NCI-H82 (cell line): ENCODE data around the gene MYO15B.
"Not testable (repeated sequence)": the region's sequence is repeated elsewhere in the genome, so short reads cannot be mapped to it uniquely, and the experiment has no call there.

Experiments used
- DNase-seq: peaks from one replicate; lab custom pipeline; 2025; lab: John Stamatoyannopoulos, UW

MYO15B gene

DNA sequence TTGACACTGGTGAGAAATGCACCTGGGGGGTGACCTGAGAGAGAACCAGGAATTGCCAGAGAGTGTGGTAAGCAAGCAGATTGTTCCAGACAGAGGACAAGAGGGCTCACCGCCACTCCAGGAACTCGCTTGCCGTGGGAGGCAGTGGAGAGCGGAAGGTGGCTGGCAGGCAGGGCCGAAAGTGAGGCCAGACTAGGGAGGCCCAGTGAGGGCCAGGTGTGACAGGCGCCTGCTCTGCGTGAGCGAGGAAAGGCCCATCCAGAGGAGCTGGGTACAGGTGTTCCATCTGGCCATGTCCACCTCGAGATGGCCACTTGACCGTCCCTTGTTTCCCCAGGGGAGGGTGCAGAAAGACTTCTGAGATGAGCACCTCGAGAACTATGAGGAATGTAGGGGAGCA is 11.9 kb upstream of the MYO15B start:
- DNase-seq = no peak

DNA sequence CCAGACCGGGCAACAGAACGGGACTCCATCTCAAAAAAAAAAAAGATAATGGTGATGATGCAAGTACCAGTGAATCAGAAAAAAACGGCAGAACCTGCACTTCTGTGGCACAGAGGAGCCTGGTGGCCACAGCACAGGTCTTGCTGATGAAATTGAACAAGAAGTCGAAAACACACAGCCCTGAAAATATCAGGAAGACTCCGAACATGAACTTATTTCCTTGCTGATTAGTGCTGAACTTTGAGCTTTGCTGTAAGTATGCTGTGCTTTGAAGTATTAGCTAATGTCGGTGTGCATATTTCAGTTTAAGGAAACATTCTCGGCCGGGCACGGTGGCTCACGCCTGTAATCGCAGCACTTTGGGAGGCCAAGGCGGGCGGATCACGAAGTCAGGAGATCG is 10.9 kb upstream of the MYO15B start:
- no peak for DNase-seq

DNA sequence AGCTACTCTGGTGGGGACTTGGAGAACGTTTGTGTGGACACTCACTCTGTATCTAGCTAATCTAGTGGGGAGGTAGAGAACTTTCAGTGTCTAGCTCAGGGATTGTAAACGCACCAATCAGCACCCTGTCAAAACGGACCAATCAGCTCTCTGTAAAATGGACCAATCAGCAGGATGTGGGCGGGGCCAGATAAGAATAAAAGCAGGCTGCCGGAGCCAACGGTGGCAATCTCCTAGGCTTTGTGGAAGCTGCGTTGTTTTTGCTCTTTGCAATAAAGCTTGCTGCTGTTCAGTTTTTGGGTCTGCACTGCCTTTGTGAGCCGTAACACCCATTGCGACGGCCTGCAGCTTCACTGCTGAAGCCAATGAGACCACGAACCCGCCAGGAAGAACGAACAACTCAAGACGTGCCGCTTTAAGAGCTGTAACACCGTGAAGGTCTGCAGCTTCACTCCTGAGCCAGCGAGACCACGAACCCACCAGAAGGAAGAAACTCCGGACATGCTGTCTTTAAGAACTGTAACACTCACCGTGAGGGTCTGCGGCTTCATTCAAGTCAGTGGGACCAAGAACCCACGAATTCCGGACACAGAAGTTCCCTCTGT is 6.4 kb upstream of the MYO15B start:
- DNase-seq = not testable (repeated sequence)

DNA sequence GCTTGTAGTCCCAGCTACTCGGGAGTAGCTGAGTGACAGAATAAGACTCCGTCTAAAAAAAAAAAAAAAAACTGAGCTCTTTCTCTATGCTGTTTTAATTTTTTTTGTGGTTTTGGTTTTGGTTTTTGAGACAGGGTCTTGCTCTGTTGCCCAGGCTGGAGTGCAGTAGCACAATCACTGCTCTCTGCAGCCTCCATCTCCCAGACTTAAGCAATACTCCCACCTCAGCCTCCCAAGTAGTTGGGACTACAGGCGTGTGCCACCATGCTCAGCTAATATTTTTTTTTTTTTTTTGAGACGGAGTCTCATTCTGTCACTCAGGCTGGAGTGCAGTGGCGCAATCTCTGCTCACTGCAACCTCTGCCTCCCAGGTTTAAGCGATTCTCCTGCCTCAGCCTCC is 4.4 kb upstream of the MYO15B start:
- not testable (repeated sequence) for DNase-seq

- no peak for DNase-seq
Measured at GRCh38 chr17:75584849-75585175, 2.8 kb upstream of the MYO15B start.

DNA sequence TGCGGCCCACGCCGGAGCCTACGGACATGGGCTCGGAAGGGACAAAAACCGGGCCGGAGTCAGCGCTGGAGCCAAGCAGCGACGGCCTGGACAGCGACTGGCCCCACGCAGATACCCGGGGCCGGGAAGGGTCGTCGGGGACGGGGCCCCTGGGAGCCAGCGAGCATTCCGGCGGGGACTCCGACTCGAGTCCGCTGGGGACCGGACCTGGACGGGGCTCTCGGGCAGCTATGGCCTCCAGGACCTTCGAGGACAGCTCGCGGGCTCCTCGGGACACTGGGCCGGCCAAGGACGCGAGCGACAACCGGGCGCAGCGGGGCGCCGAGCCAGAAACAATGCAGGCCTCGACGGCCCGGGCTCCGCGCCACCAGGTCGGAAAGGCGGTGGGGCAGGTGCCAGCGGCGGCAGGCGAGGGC is 1.0 kb downstream of the MYO15B start:
- DNase-seq = no peak

DNA sequence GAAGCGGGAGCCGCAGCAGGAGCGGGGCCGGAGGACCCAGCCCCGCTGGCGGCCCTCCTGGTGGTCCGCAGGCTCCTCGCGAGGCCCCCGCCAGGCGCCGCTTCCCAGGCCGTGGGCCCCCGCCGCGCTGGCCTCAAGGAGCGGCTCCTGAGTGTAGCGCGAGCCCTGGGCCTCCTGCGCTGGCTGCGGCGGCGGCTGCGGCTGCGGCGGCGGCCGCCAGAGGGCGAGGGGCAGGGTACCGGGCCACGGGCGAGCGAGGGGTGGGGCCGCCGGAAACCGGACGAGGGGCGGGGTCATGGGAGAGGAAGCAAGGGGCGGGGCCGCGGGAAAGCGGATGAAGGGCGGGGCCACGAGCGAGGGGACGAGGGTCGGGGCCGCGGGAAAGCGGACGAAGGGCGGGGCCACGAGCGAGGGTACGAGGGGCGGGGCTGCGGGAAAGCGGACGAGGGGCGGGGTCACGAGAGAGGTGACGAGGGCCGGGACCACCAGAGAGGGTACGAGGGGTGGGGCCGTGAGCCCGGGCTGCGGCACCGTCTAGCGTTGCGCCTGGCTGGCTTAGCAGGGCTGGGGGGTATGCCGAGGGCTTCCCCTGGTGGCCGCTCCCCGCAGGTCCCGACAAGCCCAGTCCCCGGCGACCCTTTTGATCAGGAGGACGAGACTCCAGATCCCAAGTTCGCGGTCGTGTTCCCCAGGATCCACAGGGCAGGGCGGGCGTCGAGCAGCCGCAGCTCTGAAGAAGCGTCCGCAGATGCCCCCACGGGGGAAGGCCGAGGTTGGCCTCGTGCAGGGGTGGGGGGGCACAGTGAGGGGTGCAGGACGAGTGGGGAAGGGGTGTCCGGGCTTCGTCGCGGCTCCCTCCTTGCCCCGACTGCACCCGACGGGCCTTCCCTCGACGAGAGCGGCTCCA is 1.7 kb downstream of the MYO15B start:
- DNase-seq = peak; percentile 92

GRCh38 chr17:75589919-75590303 is 2.3 kb downstream of the MYO15B start:
- DNase-seq = no peak

DNA sequence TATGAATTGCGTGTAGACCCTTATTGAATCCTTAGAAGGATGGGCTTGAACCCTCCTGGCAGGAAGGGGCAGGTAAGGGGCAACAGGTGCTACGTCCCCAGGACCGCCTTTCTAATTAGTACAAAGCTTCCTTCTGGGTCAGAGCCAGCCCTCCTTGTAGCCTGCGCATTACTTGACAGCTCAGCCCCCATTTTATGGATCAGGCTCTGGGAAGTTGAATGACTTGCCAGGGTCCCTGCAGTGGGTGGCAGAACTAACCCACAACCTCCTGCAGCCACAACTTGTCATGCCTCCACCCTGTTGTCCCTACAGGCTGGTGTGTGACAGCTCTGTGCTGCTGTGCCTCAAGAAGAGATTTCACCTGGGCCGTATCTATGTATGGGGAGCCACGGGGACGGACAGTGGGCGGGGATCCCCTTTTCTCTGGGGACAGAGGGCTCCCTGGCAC is 2.7 kb downstream of the MYO15B start:
- no peak for DNase-seq

- no peak for DNase-seq
Measured at GRCh38 chr17:75590849-75591721, 3.5 kb downstream of the MYO15B start.

DNA sequence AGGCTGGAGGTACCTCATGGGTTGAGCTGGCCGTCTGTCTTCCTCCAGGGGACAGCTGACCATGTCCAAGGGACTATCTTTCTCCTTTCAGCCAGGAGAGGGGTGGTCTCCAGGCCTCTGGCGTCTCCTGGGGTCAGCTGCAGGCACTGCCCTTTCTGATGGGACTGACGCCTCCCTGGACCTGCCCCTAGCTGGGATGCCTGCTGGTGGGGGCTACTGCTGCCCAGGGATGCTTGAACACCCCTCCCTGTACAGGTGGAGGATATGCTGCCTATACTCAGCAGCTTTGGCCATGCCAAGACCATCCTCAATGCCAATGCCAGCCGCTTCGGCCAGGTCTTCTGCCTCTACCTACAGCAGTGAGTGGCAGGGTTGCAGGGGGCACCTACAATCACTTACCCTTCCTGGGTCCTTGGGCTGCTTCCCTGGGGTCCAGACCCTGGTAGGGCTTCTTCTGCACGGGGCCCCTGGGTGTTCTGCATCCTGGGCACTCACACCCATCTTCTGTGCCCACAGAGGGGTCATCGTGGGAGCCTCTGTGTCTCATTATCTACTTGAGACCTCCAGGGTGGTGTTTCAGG is 4.2 kb downstream of the MYO15B start:
- DNase-seq = no peak

- no peak for DNase-seq
Measured at GRCh38 chr17:75592348-75593020, 4.9 kb downstream of the MYO15B start.

- not testable (repeated sequence) for DNase-seq
Measured at GRCh38 chr17:75593430-75593829, 5.8 kb downstream of the MYO15B start.

DNA sequence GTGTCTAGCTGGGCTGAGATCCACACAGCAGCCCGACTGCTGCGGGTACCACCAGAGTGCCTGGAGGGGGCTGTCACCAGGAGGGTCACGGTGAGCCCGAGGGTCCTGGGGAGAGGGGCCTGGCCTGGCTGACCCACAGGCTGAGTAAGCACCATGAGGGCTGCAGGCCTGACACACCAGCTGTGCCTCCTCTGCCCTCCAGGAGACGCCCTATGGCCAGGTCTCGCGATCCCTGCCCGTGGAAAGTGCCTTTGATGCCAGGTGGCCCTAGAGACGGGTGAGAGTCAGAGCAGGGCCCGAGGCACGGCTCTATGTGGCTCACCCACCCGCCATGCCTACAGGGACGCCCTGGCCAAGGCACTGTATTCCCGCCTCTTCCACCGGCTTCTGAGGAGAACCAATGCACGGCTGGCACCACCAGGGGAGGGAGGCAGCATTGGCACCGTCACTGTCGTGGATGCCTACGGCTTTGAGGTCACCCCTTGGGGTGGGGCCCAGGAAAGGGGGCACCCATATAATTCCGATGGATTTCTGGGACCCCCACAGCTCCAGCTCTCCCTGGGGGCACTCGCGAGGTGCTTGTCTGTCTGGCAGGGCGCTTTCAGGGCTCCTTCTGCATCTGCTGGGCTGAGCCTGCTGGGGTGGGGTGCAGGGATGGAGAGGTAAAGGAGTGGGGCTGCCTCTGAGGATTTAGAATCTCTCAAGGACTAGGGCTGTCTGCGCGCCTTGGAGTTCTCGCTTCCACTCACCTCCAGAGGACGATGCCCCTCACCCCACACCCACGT is 7.1 kb downstream of the MYO15B start:
- no peak for DNase-seq

DNA sequence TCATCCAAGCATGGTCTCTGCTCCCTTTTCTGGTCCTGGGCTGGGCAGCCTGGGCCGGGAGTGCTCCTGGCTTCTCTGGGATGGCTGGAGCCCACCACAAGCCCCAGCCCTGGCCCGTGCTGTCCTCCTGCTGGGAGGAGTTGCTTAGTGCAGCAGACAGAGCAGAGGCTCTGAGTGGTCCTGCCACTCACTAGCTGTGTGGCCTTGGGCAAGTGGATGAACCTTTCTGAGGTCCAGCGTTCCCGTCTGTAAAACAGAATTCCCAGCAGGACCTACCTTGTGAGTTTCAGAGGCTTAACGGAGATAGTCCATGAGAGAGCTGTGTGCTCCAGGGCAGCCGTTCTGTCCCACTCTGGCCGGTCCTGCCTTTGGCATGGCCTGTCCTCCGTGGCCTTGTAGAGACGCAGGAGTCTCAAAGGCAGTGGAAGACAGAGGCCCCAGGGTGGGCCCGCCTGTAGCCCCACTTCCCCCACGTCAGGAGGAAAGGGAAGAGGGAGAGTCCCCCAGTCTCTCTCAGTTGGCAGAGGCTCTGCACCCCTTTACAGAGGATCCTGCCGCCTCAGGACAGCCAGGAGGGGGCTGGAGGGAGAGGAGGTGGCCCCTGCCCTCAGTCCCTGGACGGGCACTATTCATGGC is 7.8 kb downstream of the MYO15B start:
- DNase-seq = no peak

DNA sequence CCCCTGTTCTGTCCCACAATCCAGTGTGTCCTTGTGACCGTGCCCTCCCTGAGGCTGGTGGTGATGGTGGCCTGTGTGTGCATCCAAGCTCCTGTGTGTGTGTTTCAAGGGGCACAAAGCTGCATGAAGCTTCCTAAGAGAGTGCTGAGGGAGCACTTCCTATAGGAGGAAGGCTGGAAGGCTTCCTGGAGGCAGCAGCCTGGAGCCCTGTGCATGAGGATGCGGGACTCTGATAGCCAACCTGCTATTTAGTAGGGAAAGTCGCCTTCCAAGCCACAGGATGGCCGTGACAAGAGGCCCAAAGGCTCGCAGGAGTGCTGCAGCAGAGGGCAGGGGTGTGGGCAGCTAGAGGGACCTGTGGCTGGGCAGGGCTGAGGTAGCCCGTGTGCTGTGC is 8.3 kb downstream of the MYO15B start:
- no peak for DNase-seq

DNA sequence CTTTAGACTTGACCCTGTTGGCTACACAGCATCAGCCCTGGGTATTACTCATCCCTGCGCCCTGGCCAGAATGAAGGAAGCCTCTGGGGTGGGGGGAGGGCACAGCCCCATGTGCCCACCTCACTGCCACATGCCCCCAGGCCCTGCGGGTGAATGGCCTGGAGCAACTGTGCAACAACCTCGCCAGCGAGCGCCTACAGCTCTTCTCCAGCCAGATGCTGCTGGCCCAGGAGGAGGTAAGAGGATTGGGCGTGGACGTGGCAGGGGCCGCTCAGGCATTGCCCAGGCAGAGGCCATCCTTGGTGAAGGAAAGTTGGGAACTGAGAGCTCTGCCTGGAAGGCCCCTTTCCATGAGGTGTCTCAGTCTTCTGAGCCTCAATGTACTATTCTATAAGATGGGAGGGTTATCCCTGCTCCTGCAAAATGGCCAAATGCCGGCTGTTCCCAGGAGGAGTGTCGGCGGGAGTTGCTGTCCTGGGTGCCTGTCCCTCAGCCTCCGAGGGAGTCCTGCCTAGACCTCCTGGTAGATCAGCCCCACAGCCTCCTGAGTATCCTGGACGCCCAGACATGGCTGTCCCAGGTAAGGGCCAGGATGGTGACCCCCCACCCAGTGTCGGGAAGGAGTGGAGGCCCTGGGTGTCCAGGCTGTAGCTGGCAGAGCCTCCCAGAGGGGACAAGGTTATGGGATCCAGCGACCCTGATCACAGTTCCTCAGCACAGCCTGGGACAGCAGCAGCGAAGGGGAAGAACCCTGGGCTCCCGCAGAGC is 8.9 kb downstream of the MYO15B start:
- DNase-seq = no peak

GRCh38 chr17:75601057-75601987 is 13.7 kb downstream of the MYO15B start:
- DNase-seq = peak; percentile 78

- DNase-seq = no peak
Measured at GRCh38 chr17:75602644-75603043, 15.0 kb downstream of the MYO15B start.
